Small intestine (tissue), 7 donors: Measurements from ENCODE around the gene TANC1. TPM values are rescaled to one million over a fixed set of nuclear protein-coding genes. Genes with fewer than 3 reads are reported as not detected.

ENCODE experiments used
- DNase-seq, 2 donors: peaks; one replicate each; pipeline versions ENCODE4 v3.0.0 to v3.0.0-alpha.2; 2013
- FAIRE-seq: peaks from 2 replicates; lab custom pipeline; 2012; peaks lifted over from hg19 to GRCh38; lab: Jason Lieb, UNC
- H3K27ac ChIP-seq, 3 donors: one replicate each; pipeline ENCODE4 v1.5.1; 2013; ENCODE audit warnings: low read length in 2 of 3, mild to moderate bottlenecking in 2 of 3, control low read depth in 1 of 3, inconsistent platforms in 1 of 3, low read depth in 1 of 3, moderate library complexity in 1 of 3
- H3K27me3 ChIP-seq, 3 donors: one replicate each; pipeline ENCODE4 v1.6.1; 2013; ENCODE audit warnings: low read length in 3 of 3, inconsistent platforms in 1 of 3; ENCODE audit not compliant: control insufficient read depth in 3 of 3, insufficient read depth in 3 of 3
- H3K36me3 ChIP-seq, 3 donors: one replicate each; pipeline ENCODE4 v1.6.1; 2013; ENCODE audit warnings: low read length in 3 of 3, inconsistent platforms in 1 of 3, low read depth in 1 of 3, mild to moderate bottlenecking in 1 of 3, moderate library complexity in 1 of 3; ENCODE audit not compliant: control insufficient read depth in 3 of 3, insufficient read depth in 2 of 3
- H3K4me1 ChIP-seq, 3 donors: one replicate each; pipeline ENCODE4 v1.6.1; 2013; ENCODE audit warnings: low read length in 2 of 3, inconsistent platforms in 1 of 3, low read depth in 1 of 3, mild to moderate bottlenecking in 1 of 3, moderate library complexity in 1 of 3; ENCODE audit not compliant: control insufficient read depth in 3 of 3, insufficient read depth in 2 of 3
- H3K4me3 ChIP-seq, 3 donors: one replicate each; pipeline ENCODE4 v1.5.1; 2013; ENCODE audit warnings: low read length in 3 of 3, control low read depth in 1 of 3, inconsistent platforms in 1 of 3, low read depth in 1 of 3, mild to moderate bottlenecking in 1 of 3, moderate library complexity in 1 of 3
- H3K9me3 ChIP-seq, 2 donors: one replicate each; pipeline ENCODE4 v1.6.1; 2013; ENCODE audit warnings: low read depth in 1 of 2, low read length in 1 of 2; ENCODE audit not compliant: control insufficient read depth in 2 of 2, insufficient read depth in 1 of 2
- WGBS, 3 donors: extraction: QIAGEN DNeasy Blood & Tissue Kit; methylation state at CpG; one replicate each; pipeline ENCODE4 v1.1.7; 2013; 5-methylcytosine and 5-hydroxymethylcytosine counted together
- polyA plus RNA-seq, 4 donors: library from polyadenylated mRNA; stranded (reverse) in 3 of 4; unstranded in 1 of 4; fragments of 200-250 nt in 3 of 4; fragments of 120-200 nt in 1 of 4; gene quantifications; one replicate each; pipeline versions ENCODE4 v1.2.1 to v1.2.3, GENCODE V29; 2013
- donor health status: healthy with polysubstance abuse.
- donor health status: control.
- donor health status: control.
- donor health status: Bipolar disorder and iron deficiency.
- donor health status: healthy.

TANC1 gene
- polyA plus RNA-seq, 4 donors, result 7.4 to 14.7 (median 8.8) TPM

GRCh38 chr2:159270744-159271379 is 302.4 kb downstream of the TANC1 start:
- Histone ChIP-seq H3K9me3 (no peaks in the 10 kb centered on the region), H3K36me3 (peaks cover 0 to 7% (median 2%) of the 10 kb centered on the region in 3 donors), H3K4me1 (no peaks in the 10 kb centered on the region), H3K27ac (no peak overlapping the region), H3K27me3 (no peaks in the 10 kb centered on the region), H3K4me3 (no peak overlapping the region)
- FAIRE-seq, result no peak
- no peak for DNase-seq
- WGBS, 3 donors, result 96 to 97% (median 96%) methylated on average over 4 of the region's 4 CpGs

DNA sequence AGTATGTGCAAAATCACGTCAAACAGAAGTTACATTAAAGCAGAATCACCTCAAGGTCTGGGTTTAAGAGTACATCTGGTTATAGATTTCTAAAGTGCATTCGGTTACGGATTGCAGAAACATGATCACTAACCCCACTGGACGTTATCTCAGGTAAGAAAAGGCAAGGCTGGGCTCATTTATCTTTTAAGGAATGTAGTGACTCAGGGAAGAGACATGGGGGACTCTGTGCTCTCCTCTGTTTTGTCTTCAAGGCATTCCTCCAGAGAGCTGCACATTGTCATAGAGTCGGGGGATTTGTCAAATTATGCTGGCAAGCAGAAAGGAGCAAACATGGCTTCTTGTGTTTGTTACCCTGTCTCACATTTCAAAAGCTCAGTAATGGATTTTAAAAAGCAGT is 303.7 kb downstream of the TANC1 start:
- H3K27me3 ChIP-seq, result no peaks in the 10 kb centered on the region
- no peaks in the 10 kb centered on the region for H3K4me1 ChIP-seq
- H3K36me3 ChIP-seq, result peaks cover 0 to 4% (median 2%) of the 10 kb centered on the region in 3 donors
- DNase-seq (peak in 1 of 2 donors; percentile 15), FAIRE-seq (no peak)
- H3K4me3 ChIP-seq, result no peak overlapping the region
- H3K9me3 ChIP-seq, result no peaks in the 10 kb centered on the region
- 85 to 89% (median 86%) methylated on average over 5 of the region's 5 CpGs for WGBS, 3 donors
- peak overlapping the region in 1 of 3 donors; percentile 6 for H3K27ac ChIP-seq

- H3K4me1 ChIP-seq, result no peaks in the 10 kb centered on the region
- no peak for FAIRE-seq
- H3K27me3 ChIP-seq, result no peaks in the 10 kb centered on the region
- 90 to 98% (median 96%) methylated on average over 1 of the region's 1 CpG for WGBS, 3 donors
- peaks cover 0 to 4% (median 2%) of the 10 kb centered on the region in 3 donors for H3K36me3 ChIP-seq
- no peak for DNase-seq
- no peak overlapping the region for H3K4me3 ChIP-seq
- H3K27ac ChIP-seq, result no peak overlapping the region
- no peaks in the 10 kb centered on the region for H3K9me3 ChIP-seq
These were observed 306.7 kb downstream of the TANC1 start for GRCh38 chr2:159275111-159275510.

GRCh38 chr2:159279700-159280099 is 311.3 kb downstream of the TANC1 start:
- FAIRE-seq, result no peak
- peaks cover 0 to 1% (median 0%) of the 10 kb centered on the region in 3 donors for H3K4me1 ChIP-seq
- no peaks in the 10 kb centered on the region for H3K27me3 ChIP-seq
- peaks cover 0 to 5% (median 0%) of the 10 kb centered on the region in 3 donors for H3K36me3 ChIP-seq
- no peaks in the 10 kb centered on the region for H3K9me3 ChIP-seq
- H3K27ac ChIP-seq, result no peak overlapping the region
- 97 to 100% (median 100%) methylated on average over 2 of the region's 2 CpGs for WGBS, 3 donors
- no peak overlapping the region for H3K4me3 ChIP-seq
- DNase-seq, result no peak

GRCh38 chr2:159281002-159281401 is 312.6 kb downstream of the TANC1 start:
- H3K27me3 ChIP-seq, result no peaks in the 10 kb centered on the region
- H3K4me1 ChIP-seq, result peaks cover 0 to 10% (median 0%) of the 10 kb centered on the region in 3 donors
- WGBS, 3 donors, result 94 to 95% (median 95%) methylated on average over 6 of the region's 6 CpGs
- H3K27ac ChIP-seq, result no peak overlapping the region
- DNase-seq (no peak), FAIRE-seq (no peak)
- H3K36me3 ChIP-seq, result peaks cover 0 to 5% (median 0%) of the 10 kb centered on the region in 3 donors
- no peak overlapping the region for H3K4me3 ChIP-seq
- no peaks in the 10 kb centered on the region for H3K9me3 ChIP-seq

Other genes starting within 250 kb of the TANC1 start
- gene DAPL1, start 173.3 kb upstream of the TANC1 start, polyA plus RNA-seq, result 1 to 10 TPM; 2.0 to 4.0 (median 2.4) TPM